Keratinocyte (primary cell): ENCODE results near the gene UNC119B. TPM values are rescaled to one million over a fixed set of nuclear protein-coding genes. Genes with fewer than 3 reads are reported as not detected.

Experiments used
- DNase-seq: peaks from one replicate; pipeline ENCODE4 v3.0.0-alpha.2; 2011; ENCODE audit warnings: low read depth, missing footprints, low spot score
- FAIRE-seq: peaks from 2 replicates; lab custom pipeline; 2011; peaks lifted over from hg19 to GRCh38; lab: Jason Lieb, UNC
- H2AFZ ChIP-seq: 2 replicates; pipeline ENCODE4 v1.6.0; 2012; ENCODE audit warnings: low read length, control low read depth, inconsistent platforms; ENCODE audit not compliant: control insufficient read depth
- H3K27ac ChIP-seq: 2 replicates; pipeline ENCODE4 v1.5.1; 2011; ENCODE audit warnings: low read length; ENCODE audit not compliant: control insufficient read depth, insufficient read depth
- H3K27me3 ChIP-seq: 3 replicates; pipeline ENCODE4 v1.6.0; 2011; ENCODE audit warnings: low read length; ENCODE audit not compliant: control insufficient read depth, insufficient read depth; ENCODE audit errors: extremely low read depth
- H3K36me3 ChIP-seq, 2 experiments: 2 replicates in 1 of 2; 3 replicates in 1 of 2; pipeline ENCODE4 v1.5.1; 2011; ENCODE audit warnings: low read length in 2 of 2, mild to moderate bottlenecking in 1 of 2; ENCODE audit not compliant: control insufficient read depth in 2 of 2, insufficient read depth in 2 of 2; ENCODE audit errors: extremely low read depth in 1 of 2
- H3K4me1 ChIP-seq: 3 replicates; pipeline ENCODE4 v1.5.1; 2011; ENCODE audit warnings: low read length; ENCODE audit not compliant: control insufficient read depth, insufficient read depth; ENCODE audit errors: extremely low read depth
- H3K4me2 ChIP-seq: 3 replicates; pipeline ENCODE4 v1.6.0; 2011; ENCODE audit warnings: low read depth, low read length; ENCODE audit not compliant: control insufficient read depth, insufficient read depth; ENCODE audit errors: extremely low read depth
- H3K4me3 ChIP-seq, 3 experiments: fragments of 200-600 bp in 1 of 3; sonication (generic) in 1 of 3; 2 replicates in 2 of 3; 3 replicates in 1 of 3; pipeline ENCODE4 v1.5.1; 2011 to 2016; ENCODE audit warnings: low read length in 3 of 3, mild to moderate bottlenecking in 3 of 3, control low read depth in 2 of 3, inconsistent platforms in 1 of 3, low read depth in 1 of 3, mixed read lengths in 1 of 3, mixed run types in 1 of 3, moderate library complexity in 1 of 3; ENCODE audit not compliant: control insufficient read depth in 2 of 3, insufficient read depth in 2 of 3; ENCODE audit errors: extremely low read depth in 1 of 3
- H3K79me2 ChIP-seq: 2 replicates; pipeline ENCODE4 v1.6.0; 2012; ENCODE audit warnings: low read length; ENCODE audit not compliant: control insufficient read depth, insufficient read depth
- H3K9ac ChIP-seq: 3 replicates; pipeline ENCODE4 v1.6.0; 2011; ENCODE audit warnings: low read length; ENCODE audit not compliant: control insufficient read depth, insufficient read depth; ENCODE audit errors: extremely low read depth
- H3K9me1 ChIP-seq: 3 replicates; pipeline ENCODE4 v1.6.0; 2011; ENCODE audit warnings: low read length; ENCODE audit not compliant: control insufficient read depth, insufficient read depth; ENCODE audit errors: extremely low read depth
- H3K9me3 ChIP-seq: 2 replicates; pipeline ENCODE4 v1.5.1; 2012; ENCODE audit warnings: low read depth, low read length; ENCODE audit not compliant: control insufficient read depth
- H4K20me1 ChIP-seq: 3 replicates; pipeline ENCODE4 v1.6.0; 2011; ENCODE audit warnings: low read length; ENCODE audit not compliant: control insufficient read depth, insufficient read depth; ENCODE audit errors: extremely low read depth
- EZH2 ChIP-seq: IDR thresholded peaks from one replicate; pipeline ENCODE4 v1.6.1; 2012; ENCODE audit warnings: inconsistent platforms, mild to moderate bottlenecking, low read length, moderate library complexity
- dilution Hi-C: fragments of 300-500 bp; cut with MboI; formaldehyde crosslinking; loops from one replicate; pipeline ENCODE4 v1.7.0; 2020; ENCODE audit warnings: low sequenced_read_pairs; ENCODE audit not compliant: extremely low pct_ligation_motif_present
- polyA plus RNA-seq, 5 experiments: library from polyadenylated mRNA; depleted of rRNA in 3 of 5; stranded (reverse) in 3 of 5; stranded (forward) in 1 of 5; unstranded in 1 of 5; fragments of >200 nt; gene quantifications; 1 replicate in 1 of 5; 2 replicates in 3 of 5; 3 replicates in 1 of 5; pipeline versions ENCODE4 v1.2.1 to v1.2.3, GENCODE V29; 2011 to 2012; ENCODE audit warnings: missing spikeins in 2 of 5, low read depth in 1 of 5, low replicate concordance in 1 of 5
- TF ChIP-seq, protein P1 (sequence below), 3 experiments: IDR thresholded peaks in 1 of 3; conservative IDR thresholded peaks in 1 of 3; optimal IDR thresholded peaks in 1 of 3; 2 replicates in 2 of 3; 3 replicates in 1 of 3; pipeline versions ENCODE3 to v1.5.1; 2011; ENCODE audit warnings: low read length in 3 of 3, mild to moderate bottlenecking in 3 of 3, moderate library complexity in 2 of 3, control low read depth in 1 of 3, inconsistent platforms in 1 of 3; ENCODE audit not compliant: insufficient read depth in 2 of 3; ENCODE audit errors: extremely low read depth in 1 of 3

Gene UNC119B
- polyA plus RNA-seq, 1 donor (not counting 4 experiments of a cell fraction or from before 2014, with no cell fraction given): 22.0 TPM

DNA sequence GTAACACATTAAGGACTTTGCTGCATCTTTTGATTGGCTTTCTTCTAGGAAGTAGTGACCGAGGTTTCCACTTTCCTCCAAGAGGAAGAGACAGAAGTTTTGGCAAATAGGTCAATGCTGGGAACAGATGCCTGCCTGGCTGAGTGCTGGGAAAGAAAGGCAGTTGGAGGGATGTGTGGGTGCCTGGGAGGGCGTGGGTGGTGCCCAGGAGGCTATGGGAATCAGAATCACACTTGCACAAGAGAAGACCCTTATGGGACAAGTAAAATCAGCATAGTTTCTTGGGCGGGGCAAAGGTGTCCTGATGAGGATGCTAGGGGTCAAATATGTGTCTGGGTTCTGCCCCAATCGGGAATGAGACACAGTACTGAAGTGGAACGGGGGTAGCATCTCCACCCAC is 14.5 kb downstream of the UNC119B start:
- Histone ChIP-seq H3K36me3 (peaks cover 22 to 31% of the 10 kb centered on the region in 2 experiments), H3K9ac (no peak overlapping the region), H3K9me3 (no peaks in the 10 kb centered on the region)

DNA sequence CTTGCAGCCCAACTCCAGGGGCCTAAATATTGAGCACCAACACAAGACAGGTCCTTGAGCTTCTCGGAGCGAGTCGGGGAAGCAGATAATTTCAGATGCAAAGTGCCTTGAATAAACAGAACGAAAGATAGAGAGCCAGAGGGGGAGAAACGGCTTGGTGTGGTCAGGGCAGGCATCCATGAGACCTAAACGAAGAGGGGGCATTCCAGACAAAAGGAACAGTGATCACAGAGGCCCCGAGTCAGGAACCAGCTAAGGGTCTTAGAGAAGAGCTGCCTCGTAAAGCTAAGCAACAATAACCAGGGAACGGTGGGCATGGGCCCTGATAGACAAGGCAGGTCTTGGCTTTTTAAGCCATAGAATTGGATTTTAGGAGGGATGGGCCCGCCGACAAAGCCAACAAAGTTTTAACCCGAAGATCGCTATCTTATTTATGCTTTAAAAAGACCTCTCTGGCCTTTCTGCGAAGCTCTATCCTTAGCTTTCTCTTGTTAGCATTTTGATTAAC is 14.9 kb downstream of the UNC119B start:
- FAIRE-seq (no peak), DNase-seq (no peak)
- H3K4me2 ChIP-seq: peak overlapping the region; percentile 85
- peak overlapping the region; percentile 60 to 72 (median 62) for H3K4me3 ChIP-seq
- H3K9ac ChIP-seq: peak overlapping the region; percentile 73
- no peak overlapping the region for H3K27ac ChIP-seq
- no peaks in the 10 kb centered on the region for H4K20me1 ChIP-seq
- no peaks in the 10 kb centered on the region for H3K27me3 ChIP-seq
- TF ChIP-seq, protein P1, sequence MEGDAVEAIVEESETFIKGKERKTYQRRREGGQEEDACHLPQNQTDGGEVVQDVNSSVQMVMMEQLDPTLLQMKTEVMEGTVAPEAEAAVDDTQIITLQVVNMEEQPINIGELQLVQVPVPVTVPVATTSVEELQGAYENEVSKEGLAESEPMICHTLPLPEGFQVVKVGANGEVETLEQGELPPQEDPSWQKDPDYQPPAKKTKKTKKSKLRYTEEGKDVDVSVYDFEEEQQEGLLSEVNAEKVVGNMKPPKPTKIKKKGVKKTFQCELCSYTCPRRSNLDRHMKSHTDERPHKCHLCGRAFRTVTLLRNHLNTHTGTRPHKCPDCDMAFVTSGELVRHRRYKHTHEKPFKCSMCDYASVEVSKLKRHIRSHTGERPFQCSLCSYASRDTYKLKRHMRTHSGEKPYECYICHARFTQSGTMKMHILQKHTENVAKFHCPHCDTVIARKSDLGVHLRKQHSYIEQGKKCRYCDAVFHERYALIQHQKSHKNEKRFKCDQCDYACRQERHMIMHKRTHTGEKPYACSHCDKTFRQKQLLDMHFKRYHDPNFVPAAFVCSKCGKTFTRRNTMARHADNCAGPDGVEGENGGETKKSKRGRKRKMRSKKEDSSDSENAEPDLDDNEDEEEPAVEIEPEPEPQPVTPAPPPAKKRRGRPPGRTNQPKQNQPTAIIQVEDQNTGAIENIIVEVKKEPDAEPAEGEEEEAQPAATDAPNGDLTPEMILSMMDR (optimal IDR thresholded peaks at IDR 0.05 in 1 of 3, IDR thresholded peaks at IDR 0.05 in 1 of 3, conservative IDR thresholded peaks at IDR 0.05 in 1 of 3; ENCODE audit: extremely low read depth in 1 of 3, insufficient read depth in 2 of 3, low read length in 3 of 3): no peak
- no peak for TF ChIP-seq EZH2
- H3K4me1 ChIP-seq: peaks cover 14% of the 10 kb centered on the region
- H3K9me1 ChIP-seq: no peaks in the 10 kb centered on the region
- H3K36me3 ChIP-seq: peaks cover 19 to 30% of the 10 kb centered on the region in 2 experiments
- peak overlapping the region; percentile 44 for H2AFZ ChIP-seq
- no peaks in the 10 kb centered on the region for H3K79me2 ChIP-seq
- dilution Hi-C loops: no loop called here
- H3K9me3 ChIP-seq: no peaks in the 10 kb centered on the region

More for the DNA sequence above, 14.5 kb downstream of the UNC119B start:
- FAIRE-seq: no peak
- no peaks in the 10 kb centered on the region for H3K9me1 ChIP-seq
- H3K27ac ChIP-seq: no peak overlapping the region
- peaks cover 14% of the 10 kb centered on the region for H3K4me1 ChIP-seq
- H3K4me3 ChIP-seq: no peak overlapping the region
- no peaks in the 10 kb centered on the region for H3K27me3 ChIP-seq
- no peaks in the 10 kb centered on the region for H3K79me2 ChIP-seq
- H2AFZ ChIP-seq: no peak overlapping the region
- no peak for TF ChIP-seq EZH2
- TF ChIP-seq, protein P1 (optimal IDR thresholded peaks at IDR 0.05 in 1 of 3, IDR thresholded peaks at IDR 0.05 in 1 of 3, conservative IDR thresholded peaks at IDR 0.05 in 1 of 3; ENCODE audit: extremely low read depth in 1 of 3, insufficient read depth in 2 of 3, low read length in 3 of 3): no peak
- dilution Hi-C loops: no loop called here
- no peaks in the 10 kb centered on the region for H4K20me1 ChIP-seq
- no peak overlapping the region for H3K4me2 ChIP-seq
- no peak for DNase-seq
